ENCODE results near the gene GTPBP3.
A peak's percentile ranks its signal among the peaks of the same experiment; 100 is the strongest.
"Not testable (repeated sequence)": the region's sequence is repeated elsewhere in the genome, so short reads cannot be mapped to it uniquely, and the experiment has no call there.

The GTPBP3 gene

DNA sequence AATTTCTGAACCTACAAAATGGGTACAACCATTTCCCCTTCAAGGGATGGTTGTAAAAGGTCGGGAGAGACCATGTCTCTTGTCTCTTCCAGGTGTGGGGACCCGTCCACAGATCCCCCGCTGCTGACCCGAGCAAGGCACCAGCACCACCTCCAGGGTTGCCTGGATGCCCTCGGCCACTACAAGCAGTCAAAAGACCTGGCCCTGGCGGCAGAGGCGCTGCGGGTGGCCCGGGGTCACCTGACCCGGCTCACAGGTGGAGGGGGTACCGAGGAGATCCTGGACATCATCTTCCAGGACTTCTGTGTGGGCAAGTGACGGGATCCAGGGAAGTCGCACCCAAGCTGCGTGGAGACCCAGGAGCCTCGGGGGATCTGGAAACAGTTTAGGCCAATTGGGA lies 4.0 kb downstream of the GTPBP3 start:
- DNase-seq (ENCODE audit: low spot score), result no peak

DNA sequence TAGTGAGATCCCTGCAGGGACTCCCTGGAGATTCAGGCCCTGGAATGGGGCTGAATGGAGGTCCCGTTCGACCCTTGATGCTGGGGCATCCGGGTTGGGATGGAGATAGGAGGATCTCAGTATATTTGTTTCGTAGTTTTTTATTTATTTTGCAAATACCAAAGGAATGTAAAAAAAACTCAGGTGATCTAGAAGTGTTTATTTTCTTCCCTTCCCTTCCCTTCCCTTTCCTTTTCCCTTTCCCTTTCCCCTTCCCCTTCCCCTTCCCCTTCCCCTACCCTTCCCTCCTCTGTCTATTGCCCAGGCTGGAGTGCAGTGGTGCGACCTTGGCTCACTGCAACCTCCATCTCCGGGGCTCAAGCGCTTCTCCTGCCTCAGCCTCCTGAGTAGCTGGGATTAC lies 4.5 kb downstream of the GTPBP3 start:
- DNase-seq (ENCODE audit: low spot score), result no peak

DNA sequence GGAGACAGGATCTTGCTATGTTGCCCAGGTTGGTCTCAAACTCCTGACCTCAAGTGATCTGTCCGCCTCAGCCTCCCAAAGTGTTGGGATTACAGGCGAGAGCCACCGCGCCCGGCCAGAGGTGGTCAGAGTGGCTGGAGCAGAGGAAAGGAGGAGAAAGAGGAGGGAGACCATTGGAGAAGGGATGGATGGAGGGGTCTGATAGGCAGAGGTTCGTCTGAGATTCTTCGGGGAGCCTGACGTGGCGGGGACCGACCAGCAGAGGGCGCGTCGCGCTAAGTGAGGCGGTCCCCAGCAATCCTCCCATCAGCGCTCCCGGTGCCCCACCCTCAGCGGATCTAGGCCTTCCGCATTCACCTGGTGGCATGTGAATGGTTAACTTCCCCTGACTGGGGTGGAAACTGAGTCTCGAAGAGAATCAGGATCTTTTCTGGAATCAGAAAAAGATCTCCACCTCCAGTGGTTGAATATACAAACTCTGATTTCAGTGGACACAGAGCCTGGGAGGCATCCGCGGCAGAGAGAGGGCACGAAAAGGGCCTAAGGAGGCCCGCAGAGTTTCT lies 8.8 kb downstream of the GTPBP3 start:
- peak; percentile 77 for DNase-seq (ENCODE audit: low spot score)

DNA sequence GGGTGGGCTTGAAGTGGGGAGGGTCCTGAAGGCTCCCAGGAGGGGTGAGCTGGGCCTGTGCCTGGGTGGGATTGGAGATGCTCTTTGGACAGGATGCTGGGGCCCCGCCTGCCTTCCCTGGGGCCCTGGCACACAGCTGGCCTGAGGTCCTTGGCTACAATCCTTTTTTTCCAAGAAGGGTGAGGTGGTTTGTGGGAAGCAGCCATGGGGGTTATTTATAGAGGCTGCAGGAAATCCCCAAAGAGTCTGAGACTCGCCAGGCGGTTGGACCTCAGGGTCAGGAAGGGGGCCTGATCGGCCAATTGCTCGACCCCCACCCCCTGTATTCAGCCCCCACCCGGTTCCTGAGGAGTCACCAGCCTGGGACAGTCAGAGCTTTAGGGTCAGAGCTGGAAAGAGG lies 10.0 kb downstream of the GTPBP3 start:
- DNase-seq (ENCODE audit: low spot score), result no peak

DNA sequence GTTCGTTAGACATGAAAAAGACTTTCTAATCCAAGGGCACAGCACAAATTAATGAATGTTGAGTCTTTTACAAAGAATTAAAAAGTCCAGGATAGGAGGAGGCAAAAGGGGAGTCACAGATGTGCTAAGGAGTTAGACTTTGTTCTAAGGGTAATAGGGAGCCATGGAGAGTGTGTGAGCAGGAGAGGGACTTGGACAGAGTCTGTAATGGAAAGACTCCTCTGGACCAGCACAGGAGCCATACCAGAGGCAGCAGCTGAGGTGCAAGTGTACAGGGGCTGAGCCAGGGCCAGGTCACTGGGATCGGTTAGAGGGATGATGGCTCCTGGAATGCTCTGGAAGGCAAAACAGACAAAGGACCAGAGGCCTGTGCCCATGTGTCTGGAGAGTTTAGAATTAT lies 10.5 kb downstream of the GTPBP3 start:
- no peak for DNase-seq (ENCODE audit: low spot score)

DNA sequence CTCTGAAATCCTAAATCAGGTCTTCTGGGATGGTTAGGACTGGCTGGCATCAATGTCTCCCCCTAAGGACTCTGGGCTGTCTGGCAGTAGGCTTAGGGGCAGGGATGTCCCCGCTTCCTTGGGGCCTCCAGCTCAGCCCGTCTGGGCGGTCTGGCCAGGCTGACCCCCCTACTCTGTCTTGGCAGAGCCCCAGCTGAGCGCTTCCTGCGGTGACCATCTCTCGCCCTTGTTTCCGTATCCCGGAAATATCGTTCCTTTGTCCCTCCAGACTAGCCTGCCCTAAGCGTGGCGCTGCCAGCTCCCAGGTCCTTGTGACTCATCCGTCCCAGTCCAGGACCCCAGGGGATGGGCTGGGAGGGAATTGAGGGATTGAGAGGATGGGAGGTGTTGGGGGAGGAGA lies 11.3 kb downstream of the GTPBP3 start:
- no peak for DNase-seq (ENCODE audit: low spot score)

DNA sequence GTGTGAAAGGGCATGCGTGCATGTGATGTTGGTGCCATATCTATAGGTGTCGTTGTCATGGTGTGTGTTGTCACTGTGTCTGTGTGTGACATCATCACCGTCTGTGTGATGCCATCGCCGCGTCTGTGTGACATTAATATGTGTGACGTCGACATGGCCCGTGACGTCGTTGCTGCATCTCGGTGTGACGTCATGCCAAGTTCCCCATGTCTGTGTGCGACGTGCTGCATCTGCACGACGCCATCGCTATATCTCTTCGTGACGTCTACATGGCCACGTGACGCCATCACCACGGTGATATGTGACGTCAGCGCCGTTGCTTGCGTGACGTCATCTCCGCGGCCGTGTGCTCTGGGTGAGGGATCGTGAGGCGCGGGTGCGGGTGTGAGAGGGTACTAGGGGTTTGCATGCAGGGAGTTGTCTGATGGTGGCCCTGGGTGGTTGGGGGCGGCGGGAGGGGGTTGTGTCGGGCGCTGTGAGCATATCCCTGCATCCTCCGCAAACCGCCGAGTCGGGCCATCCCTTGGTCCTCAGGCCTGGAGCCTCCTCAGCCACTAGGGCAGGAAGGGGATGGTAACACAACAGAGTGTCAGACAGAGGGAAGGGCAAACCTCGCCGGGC lies 14.6 kb downstream of the GTPBP3 start:
- no peak for DNase-seq (ENCODE audit: low spot score)

DNA sequence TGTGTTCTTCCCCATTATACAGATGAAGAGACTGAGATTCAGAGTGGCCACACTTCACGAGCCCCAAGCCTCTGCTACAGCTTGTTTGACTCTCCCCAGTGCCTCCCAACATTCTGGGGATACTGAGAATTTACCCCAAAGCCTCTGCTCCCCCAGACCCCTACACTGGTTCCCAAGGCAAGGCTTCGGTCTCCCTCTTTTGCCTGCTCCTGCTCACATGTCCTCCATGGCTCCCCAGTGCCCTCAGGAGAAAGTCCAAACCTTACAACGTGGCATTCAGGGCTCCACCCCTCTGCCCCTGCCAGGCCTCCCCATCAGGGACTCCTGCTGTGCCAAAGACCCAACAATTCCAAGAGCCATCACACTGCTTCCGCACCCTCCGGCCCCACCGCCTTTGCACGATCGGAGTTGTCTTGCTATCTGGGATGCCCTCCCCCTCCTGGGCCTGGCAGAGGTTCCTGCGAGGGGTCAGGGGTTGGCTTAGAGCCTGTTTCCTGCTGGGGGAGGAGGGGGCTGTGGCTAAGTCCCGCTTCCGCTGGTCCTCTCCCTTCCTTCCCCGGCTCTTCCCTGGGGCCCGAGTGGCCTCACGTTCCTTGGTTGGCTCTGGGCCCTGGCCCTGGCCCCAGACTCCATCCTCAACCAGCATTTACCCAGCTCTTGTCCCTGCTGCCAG lies 15.4 kb downstream of the GTPBP3 start:
- DNase-seq (ENCODE audit: low spot score), result no peak

DNA sequence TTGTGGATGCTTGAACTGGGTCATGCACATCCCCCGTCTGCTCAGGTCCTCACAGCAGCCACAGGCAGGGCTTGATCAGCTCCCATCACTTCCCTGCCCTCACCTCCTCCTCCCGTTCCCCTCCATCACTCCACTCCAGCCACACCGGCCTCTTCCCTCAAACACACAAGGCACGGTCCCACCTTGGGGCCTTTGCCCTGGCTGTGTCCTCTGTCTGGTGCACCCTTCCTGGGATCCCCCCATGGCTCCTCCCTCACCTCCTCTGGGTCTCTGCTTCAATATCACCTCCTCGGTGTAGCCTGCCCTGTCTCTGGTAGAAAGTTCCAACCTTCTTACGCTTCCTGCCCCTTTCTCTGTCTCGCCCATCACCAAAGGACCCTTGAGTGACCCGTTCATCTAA lies 16.0 kb downstream of the GTPBP3 start:
- no peak for DNase-seq (ENCODE audit: low spot score)

DNA sequence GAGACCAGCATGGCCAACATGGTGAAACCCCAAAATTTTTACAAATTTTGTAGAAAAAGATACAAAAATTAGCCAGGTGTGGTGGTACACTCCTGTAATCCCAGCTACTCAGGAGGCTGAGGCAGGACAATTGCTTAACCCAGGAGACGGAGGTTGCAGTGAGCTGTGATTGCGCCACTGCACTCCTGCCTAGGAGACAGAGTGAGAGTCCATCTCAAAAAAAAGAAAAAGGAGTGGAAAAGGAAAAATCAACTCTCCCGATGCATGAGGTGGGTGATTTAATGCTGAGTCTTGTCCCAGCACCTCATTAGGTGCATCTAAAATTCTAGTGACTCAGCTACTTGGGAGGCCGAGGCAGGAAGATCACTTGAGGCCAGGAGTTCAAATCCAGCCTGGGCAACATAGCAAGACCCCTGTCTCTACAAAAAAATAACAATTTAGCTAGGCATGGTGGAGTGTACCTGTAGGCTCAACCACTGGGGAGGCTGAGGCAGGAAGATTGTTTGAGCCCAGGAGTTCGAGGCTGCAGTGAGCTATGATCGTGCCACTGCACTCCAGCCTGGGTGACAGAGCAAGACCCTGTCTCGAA lies 19.8 kb downstream of the GTPBP3 start:
- DNase-seq (ENCODE audit: low spot score), result no peak

DNA sequence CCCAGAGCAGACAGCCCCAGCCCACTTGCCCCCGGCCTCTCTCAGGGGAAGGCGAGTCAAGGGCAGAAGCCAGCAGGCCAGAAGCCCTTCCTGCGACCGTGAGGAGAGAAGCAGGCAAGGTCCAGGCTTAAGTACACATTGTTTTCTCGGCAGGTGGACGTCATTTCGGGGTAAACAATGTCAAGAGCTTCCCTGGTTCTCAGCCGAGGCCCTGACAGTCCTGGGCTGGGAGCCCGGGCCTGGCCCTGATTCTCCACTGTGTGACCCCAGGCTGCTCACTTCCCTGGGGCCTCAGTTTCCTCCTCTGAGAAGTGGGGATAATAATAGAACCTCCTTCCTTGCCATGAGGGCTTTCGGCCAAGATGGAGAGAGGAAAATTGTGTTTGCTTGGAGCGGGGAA lies 20.4 kb downstream of the GTPBP3 start:
- DNase-seq (ENCODE audit: low spot score), result no peak

DNA sequence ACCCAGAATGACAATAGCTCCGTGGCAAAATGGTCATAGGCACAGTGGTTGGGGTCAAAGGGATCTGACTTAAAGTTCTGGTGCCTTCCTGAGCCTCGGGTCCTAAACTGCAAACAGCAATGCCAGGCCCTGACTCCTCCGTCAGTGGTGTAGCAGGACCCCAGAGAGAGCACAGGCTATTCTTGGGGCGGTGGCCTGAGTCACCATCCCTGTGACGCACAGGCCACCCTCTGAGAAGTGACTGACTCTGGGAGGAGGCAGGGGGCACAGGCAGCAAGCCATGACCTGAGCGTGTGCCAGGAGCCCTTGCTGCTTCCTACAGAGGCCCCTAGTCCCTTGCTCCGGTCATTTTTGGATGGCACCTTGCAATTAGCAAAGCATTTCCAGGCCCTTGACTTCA lies 21.0 kb downstream of the GTPBP3 start:
- no peak for DNase-seq (ENCODE audit: low spot score)

DNA sequence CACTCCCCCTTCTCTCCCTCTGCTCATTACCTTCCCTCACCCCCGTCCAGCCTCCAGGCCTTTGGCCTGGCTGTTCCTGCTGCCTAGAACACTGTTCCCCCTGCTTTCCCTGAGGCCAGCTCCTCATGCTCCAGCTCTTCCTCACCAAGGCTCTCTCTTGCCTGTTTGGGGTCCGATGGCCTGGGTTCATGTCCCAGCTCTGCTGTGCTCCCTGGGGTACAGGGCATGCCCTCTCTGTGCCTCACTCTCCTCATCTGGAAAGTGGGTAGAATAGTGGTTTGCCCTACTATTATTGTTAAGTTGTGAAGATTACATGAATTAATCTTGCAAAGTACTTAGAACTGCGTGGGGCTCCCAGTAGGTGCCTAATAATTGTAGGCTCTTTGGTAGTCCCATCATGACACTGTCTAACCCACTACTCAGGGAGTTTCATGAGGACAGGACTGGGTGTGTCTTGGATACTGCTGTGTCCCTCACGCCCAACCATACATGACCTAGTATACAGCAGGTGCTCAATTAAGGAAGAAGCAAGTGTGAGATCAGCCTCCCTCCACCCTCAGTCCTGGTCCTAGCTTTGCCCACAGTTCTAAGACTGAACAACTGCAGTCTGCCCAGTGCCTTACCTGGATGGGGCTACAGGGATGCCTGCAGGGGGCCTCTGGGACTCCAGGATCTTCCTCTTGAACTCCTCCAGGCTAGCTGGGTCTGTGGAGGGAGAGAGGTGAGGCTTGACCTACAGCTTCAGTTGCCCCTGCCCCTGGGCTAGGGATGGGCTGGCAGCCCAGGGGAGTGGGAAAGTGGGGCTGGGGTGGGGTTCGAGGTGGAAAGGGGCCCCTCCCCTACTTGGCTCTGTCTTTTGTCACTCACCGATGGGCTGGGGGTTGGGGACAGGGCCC lies 22.8 kb downstream of the GTPBP3 start:
- no peak for DNase-seq (ENCODE audit: low spot score)

DNA sequence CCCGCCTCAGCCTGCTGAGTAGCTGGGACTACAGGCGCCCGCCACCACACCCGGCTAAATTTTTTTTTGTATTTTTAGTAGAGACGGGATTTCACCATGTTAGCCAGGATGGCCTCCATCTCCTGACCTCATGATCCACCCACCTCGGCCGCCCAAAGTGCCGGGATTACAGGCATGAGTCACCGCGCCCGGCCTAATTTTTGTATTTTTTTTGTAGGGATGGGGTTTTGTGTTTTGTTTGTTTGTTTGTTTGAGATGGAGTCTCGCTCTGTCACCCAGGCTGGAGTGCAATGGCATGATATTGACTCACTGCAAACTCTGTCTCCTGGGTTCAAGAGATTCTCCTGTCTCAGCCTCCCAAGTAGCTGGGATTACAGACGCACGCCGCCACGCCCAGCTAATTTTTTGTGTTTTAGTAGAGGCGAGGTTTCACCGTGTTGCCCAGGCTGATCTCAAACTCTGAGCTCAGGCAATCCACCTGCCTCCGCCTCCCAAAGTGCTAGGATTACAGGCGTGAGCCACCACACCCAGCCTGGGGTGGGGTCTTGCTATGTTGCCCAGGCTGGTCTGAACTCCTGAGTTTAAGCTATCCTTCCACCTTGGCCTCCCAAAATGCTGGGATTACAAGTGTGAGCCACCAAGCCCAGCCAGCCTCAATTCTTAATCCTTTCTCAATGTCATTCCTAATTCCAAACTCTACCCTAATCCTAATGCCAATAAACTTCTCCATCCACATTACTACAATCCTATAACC lies 26.7 kb downstream of the GTPBP3 start:
- not testable (repeated sequence) for DNase-seq (ENCODE audit: low spot score)

DNA sequence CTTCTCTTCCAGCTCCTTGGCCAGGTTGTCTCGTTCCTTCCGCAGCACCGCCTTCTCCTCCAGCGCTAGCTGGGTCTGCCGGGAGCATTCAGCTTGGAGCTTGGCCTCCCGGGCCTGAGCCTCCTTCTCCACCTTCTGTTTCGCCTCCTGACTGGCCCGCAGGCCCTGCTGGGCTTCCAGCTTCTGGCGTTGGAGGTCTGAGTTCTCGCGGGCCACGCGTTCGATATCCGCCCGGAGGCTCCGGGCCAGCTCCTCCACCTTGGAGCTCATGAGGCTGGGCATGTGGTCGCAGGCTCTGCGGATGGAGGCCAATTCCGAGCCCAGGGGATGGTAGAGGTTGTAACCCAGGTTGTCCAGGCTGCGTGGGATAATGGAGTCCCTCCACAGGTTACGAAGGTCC lies 28.0 kb downstream of the GTPBP3 start:
- DNase-seq (ENCODE audit: low spot score), result no peak

DNA sequence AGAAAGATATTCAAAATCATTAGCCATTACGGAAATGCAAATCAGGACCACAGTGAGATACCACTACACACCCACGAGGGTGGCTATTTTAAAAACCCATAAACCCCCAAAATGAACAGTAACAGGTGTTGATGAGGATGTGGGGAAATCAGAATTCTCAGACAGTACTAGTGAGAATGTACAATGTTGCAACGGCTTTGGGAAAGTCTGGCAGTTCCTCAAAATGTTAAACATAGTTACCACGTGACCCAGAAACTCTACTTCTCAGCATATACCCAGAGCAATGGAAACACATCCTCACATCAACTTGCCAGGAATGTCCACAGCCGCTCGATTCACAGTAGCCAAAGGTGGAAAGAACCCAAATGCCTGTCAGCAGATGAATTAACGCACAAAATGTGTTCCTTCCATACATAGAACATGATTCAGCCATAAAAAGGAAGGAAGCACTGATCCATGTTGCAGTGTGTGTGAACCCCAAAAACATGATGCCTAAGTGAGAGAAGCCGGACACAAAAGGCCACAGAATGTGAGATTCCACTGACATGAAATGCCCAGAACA lies 32.8 kb downstream of the GTPBP3 start:
- no peak for DNase-seq (ENCODE audit: low spot score)

DNA sequence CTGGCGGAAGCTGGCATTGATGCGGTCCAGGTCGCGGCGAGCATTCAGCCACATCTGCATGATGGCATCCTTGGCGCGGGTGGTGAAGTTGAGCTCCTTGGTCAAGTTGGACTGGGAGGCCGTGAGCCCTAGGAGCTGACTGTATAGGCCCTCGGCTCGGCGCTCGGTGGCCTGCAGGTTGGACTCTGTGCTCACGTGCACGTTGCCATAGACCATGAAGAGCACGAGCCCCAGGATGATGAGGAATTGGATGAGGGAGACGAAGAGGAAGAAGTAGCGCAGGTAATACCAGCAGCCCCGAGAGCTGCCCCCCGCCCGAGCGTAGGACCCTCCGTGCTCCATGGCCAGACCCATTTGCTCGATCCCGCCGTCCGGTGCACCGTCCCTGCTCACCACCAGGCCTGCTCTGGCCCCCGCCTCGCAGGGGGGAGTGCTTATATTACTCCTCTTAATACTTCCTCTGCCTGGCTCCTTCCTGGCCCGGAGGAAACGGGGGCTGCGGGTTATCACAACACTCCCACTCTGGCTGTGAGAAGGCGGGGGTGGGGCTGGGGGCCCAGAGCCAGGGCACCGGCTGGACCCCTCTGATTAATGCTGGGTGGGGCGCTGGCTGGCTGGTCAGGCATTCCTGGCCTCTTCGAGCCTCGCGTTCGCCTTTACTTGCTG lies 39.7 kb downstream of the GTPBP3 start, which contains the start of gene PLVAP:
Gene PLVAP, minus strand, starts transcription at position 408 of the 666 bp plus-strand sequence. Its CDS starts 54 bp downstream, at position 354.
- DNase-seq (ENCODE audit: low spot score), result no peak

DNA sequence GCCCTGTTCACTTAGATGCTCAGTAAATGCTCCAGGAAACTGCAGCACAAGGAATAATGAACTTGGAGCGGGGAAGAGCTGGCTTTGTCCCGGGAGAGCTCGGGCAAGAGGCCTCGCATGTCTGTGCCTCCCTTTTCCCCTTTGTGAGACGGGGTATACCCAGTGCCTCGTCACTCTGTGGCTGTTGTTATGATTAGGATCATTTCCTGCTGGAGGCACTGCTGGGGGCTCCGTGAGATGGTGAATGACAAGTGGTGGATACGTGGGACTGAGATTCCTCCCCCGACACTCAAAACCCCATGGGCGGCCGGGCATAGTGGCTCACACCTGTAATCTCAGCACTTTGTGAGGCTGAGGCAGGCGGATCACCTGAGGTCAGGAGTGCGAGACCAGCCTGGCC lies 40.9 kb downstream of the GTPBP3 start:
- DNase-seq (ENCODE audit: low spot score), result no peak

DNA sequence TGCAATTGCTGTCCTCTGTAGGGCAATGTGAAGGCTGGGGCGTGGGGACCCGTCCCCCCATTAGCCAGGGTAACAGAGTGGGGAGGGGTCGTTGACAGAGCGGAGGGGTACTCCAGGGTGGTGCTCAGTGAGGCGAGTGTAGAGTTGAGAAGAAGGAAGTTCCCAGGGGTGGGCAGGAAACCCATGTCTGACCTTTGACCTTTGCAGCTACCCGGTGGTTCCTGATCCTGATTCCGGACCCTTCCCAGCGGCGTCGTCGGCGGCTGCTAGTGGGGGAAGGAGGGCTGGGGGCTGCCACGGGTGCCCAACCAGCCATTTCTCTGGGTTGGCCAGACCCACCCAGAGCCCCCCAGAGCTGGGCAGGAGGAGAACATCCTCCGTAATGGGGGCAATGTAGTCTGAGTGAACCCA lies 41.9 kb downstream of the GTPBP3 start:
- no peak for DNase-seq (ENCODE audit: low spot score)

DNA sequence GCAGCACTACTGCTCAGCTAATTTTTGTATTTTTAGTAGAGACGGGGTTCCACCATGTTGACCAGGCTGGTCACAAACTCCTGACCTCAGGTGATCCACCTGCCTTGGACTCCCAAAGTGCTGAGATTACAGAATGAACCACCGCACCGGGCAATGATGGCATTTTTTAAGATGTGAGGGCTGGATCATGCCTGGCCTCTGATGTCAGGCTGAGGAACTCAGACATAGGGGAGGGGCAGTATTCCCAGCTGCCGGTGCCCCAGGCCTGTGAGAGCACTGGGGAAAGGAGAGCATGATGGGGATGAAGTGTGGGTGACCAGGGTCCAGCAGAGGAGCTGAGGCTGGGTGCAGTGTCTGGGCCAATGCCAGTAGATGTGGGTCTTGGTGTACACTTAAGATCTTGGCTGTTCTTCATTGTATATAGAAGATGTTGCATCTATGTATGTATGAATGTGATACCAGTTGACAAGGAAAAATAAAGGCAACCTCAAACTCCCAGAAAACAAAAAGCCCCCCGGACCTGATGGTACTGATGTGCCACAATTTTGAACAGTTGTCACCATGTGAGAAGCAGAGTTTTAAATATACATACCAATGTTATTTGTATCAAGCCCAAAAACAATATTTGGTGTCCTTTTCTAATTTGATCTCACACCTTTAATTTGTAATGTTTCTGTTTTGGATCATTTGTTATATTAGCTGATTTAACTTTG lies 43.2 kb downstream of the GTPBP3 start:
- no peak for DNase-seq (ENCODE audit: low spot score)
